K562 (cell line): Measurements from ENCODE around the gene HDAC1. TPM values are rescaled to one million over a fixed set of nuclear protein-coding genes. Genes with fewer than 3 reads are reported as not detected.

Experiments used
- AFF1 ChIP-seq, 2 experiments: fragments of 450-650 bp; IDR thresholded peaks; 2 replicates each; pipeline ENCODE4 v1.6.1; 2018; ENCODE audit warnings: mild to moderate bottlenecking in 2 of 2, low read depth in 1 of 2; ENCODE audit not compliant: partially characterized antibody in 2 of 2
- BCOR ChIP-seq: fragments of 450-650 bp; IDR thresholded peaks from 2 replicates; pipeline ENCODE4 v1.6.1; 2016
- CREBBP ChIP-seq: IDR thresholded peaks from one replicate; pipeline ENCODE4 v1.6.1; 2012; ENCODE audit warnings: low read depth, mild to moderate bottlenecking, control low read depth, inconsistent platforms, low read length
- GATAD2A ChIP-seq: fragments of 450-650 bp; IDR thresholded peaks from 2 replicates; pipeline ENCODE4 v1.6.1; 2017
- HDAC8 ChIP-seq: fragments of 450-650 bp; IDR thresholded peaks from 2 replicates; pipeline ENCODE4 v1.6.1; 2016; ENCODE audit warnings: mild to moderate bottlenecking, missing genetic modification characterization, moderate library complexity, missing compliant biosample characterization
- HLTF ChIP-seq: fragments of 450-650 bp; IDR thresholded peaks from 2 replicates; pipeline ENCODE4 v1.6.1; 2016
- MTA3 ChIP-seq: fragments of 450-650 bp; formaldehyde crosslinking; IDR thresholded peaks from 2 replicates; pipeline ENCODE4 v1.6.1; 2017; ENCODE audit warnings: mild to moderate bottlenecking, borderline replicate concordance
- NFXL1 ChIP-seq: fragments of 450-650 bp; formaldehyde crosslinking; IDR thresholded peaks from 2 replicates; pipeline ENCODE4 v1.4.0; 2021; ENCODE audit warnings: mild to moderate bottlenecking
- NONO ChIP-seq, 2 experiments: fragments of 200-400 bp in 1 of 2; fragments of 450-650 bp in 1 of 2; formaldehyde crosslinking in 1 of 2; IDR thresholded peaks; 2 replicates each; pipeline ENCODE4 v1.6.1; 2017; ENCODE audit warnings: low read depth in 2 of 2, mild to moderate bottlenecking in 2 of 2, moderate library complexity in 2 of 2, low read length in 1 of 2
- POLR2A ChIP-seq: fragments of 450-650 bp; conservative IDR thresholded peaks from 2 replicates; pipeline ENCODE4 v1.6.1; 2016
- POLR2H ChIP-seq: IDR thresholded peaks from 2 replicates; pipeline ENCODE4 v1.6.1; 2016; ENCODE audit warnings: missing genetic modification characterization, low read depth, mild to moderate bottlenecking, control low read depth, missing compliant biosample characterization, moderate library complexity
- RFX7 ChIP-seq: fragments of 250-450 bp; sonication (Bioruptor Pico); IDR thresholded peaks from 2 replicates; pipeline ENCODE4 v1.5.1; 2021; ENCODE audit warnings: mild to moderate bottlenecking
- SMARCA4 ChIP-seq: fragments of 450-650 bp; IDR thresholded peaks from 2 replicates; pipeline ENCODE4 v1.6.1; 2016
- SPI1 ChIP-seq: IDR thresholded peaks from 2 replicates; pipeline ENCODE4 v1.6.1; 2011; ENCODE audit warnings: low read depth, low read length, control low read depth, borderline replicate concordance
- SRSF1 ChIP-seq: fragments of 200-400 bp; formaldehyde crosslinking; IDR thresholded peaks from 2 replicates; pipeline ENCODE4 v1.6.1; 2017; ENCODE audit warnings: mild to moderate bottlenecking, low read depth, low read length, moderate library complexity
- SRSF3 ChIP-seq: fragments of 200-400 bp; formaldehyde crosslinking; IDR thresholded peaks from 2 replicates; pipeline ENCODE4 v1.6.1; 2016; ENCODE audit warnings: mild to moderate bottlenecking, low read length, moderate library complexity; ENCODE audit not compliant: insufficient read depth
- SRSF7 ChIP-seq: fragments of 200-400 bp; formaldehyde crosslinking; optimal IDR thresholded peaks from 2 replicates; pipeline ENCODE3; 2017; ENCODE audit warnings: mild to moderate bottlenecking, low read depth, low read length
- SRSF9 ChIP-seq: fragments of 200-400 bp; formaldehyde crosslinking; IDR thresholded peaks from 2 replicates; pipeline ENCODE4 v1.6.1; 2017; ENCODE audit warnings: low read depth, low read length, borderline replicate concordance
- TCF7L2 ChIP-seq: fragments of 150-350 bp; IDR thresholded peaks from 2 replicates; pipeline ENCODE4 v1.6.1; 2016; ENCODE audit warnings: low read depth, mild to moderate bottlenecking, low read length, moderate library complexity
- ZBTB43 ChIP-seq: sonication (generic); formaldehyde crosslinking; IDR thresholded peaks from 2 replicates; pipeline ENCODE4 v1.8.0; 2023; ENCODE audit warnings: mild to moderate bottlenecking, missing genetic modification reagents
- ZNF274 ChIP-seq: IDR thresholded peaks from 2 replicates; pipeline ENCODE4 v1.6.1; 2011; ENCODE audit warnings: low read depth, mild to moderate bottlenecking, low read length, moderate library complexity, borderline replicate concordance
- ZZZ3 ChIP-seq: fragments of 450-650 bp; IDR thresholded peaks from 2 replicates; pipeline ENCODE4 v1.6.1; 2016; ENCODE audit warnings: antibody characterized with exemption, mild to moderate bottlenecking, moderate library complexity
- polyA plus RNA-seq, 8 experiments: library from polyadenylated mRNA; depleted of rRNA in 4 of 8; stranded (reverse) in 5 of 8; unstranded in 3 of 8; fragments of >200 nt; fragmentation: Nextera tagmentation in 2 of 8; fragmentation: Illumina TruSeq in 1 of 8; extraction: Ambion mirVana in 2 of 8; extraction: Trizol in 1 of 8; gene quantifications; 2 replicates each; pipeline versions ENCODE4 v1.2.1 to v1.2.3, GENCODE V29; 2011 to 2014; ENCODE audit warnings: inconsistent platforms in 1 of 8, missing spikeins in 1 of 8
- total RNA-seq, 7 experiments: library from RNA; depleted of rRNA in 6 of 7; stranded (reverse); fragments of >200 nt in 6 of 7; fragmentation: Illumina TruSeq in 2 of 7; extraction: Trizol in 2 of 7; gene quantifications; 2 replicates each; pipeline versions ENCODE4 v1.2.1 to v1.2.3, GENCODE V29; 2011 to 2021; ENCODE audit warnings: low replicate concordance in 1 of 7
- TF ChIP-seq, protein P1 (sequence below): sonication (generic); formaldehyde crosslinking; IDR thresholded peaks from 2 replicates; pipeline ENCODE4 v1.8.0; 2022; ENCODE audit warnings: missing genetic modification reagents, mild to moderate bottlenecking, moderate library complexity, borderline replicate concordance
- TF ChIP-seq, protein P2 (sequence below): fragments of 250-450 bp; sonication (Bioruptor Pico); IDR thresholded peaks from 2 replicates; pipeline ENCODE4 v1.9.0; 2021; ENCODE audit warnings: mild to moderate bottlenecking

Gene HDAC1
- total and polyA plus RNA-seq, 9 of the 15 experiments (the other 6 are each of a cell fraction or from before 2014, with no cell fraction given), result 169 to 384 (median 193) TPM

DNA sequence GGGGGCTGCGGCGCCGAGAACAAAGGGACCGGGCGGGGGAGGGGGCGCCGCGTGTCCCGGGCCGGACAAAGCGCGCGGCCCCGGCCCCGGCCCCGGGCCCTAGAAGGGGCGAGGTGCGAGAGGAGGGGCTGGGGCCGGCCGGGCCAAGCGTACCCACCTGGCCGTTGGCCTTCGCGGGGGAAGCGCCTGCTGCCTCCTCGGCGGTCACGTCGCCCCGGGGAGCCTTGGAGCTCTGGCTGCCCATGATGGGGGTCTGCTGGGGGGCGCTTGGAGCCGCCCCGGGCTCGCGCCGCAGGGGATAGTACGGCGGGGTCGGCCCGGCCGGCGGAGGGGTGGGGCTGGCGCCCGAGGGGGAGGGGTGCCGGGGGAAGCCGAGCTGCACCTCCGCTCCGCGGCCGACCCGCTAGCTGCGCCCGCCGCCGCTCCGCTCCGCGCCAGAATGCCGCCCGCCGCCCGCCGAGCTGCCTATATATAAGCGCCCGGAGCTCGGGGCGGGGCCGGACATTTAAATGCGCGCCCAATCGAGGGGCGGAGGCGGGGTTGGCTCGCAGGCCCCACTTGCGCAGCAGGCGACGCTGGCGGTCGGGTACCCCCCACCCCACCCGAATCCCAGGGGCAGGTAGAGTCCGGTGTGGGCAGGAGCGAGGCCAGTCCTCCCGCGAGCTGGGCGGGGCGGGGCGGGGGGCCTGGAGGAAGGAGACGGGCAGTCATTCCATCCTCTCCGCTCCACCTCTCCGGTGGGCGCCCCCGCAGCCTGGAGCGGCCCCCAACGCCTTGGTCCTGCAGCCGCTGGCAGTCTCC is 44.1 kb downstream of the HDAC1 start, which contains the start of gene MARCKSL1 (continued):
- no peak for TF ChIP-seq AFF1 (IDR thresholded peaks at IDR 0.05; ENCODE audit: low read depth in 1 of 2, partially characterized antibody in 2 of 2)
- no peak for TF ChIP-seq SRSF3
- TF ChIP-seq HDAC8 (tag), result no peak
- TF ChIP-seq, protein P1, sequence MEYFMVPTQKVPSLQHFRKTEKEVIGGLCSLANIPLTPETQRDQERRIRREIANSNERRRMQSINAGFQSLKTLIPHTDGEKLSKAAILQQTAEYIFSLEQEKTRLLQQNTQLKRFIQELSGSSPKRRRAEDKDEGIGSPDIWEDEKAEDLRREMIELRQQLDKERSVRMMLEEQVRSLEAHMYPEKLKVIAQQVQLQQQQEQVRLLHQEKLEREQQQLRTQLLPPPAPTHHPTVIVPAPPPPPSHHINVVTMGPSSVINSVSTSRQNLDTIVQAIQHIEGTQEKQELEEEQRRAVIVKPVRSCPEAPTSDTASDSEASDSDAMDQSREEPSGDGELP (CRISPR knock-in tag), result peak; percentile 66
- TF ChIP-seq SRSF1, result peak; percentile 82; the same call in 1 of the 2 replicates
- TF ChIP-seq SMARCA4, result no peak
- peak; percentile 29 to 100; a peak in 3 of 4 replicates for TF ChIP-seq NONO (IDR thresholded peaks at IDR 0.05; ENCODE audit: low read depth in 2 of 2, low read length in 1 of 2)
- TF ChIP-seq ZNF274, result no peak
- no peak for TF ChIP-seq CREBBP
- no peak for TF ChIP-seq BCOR
- TF ChIP-seq MTA3, result peak; percentile 98
- TF ChIP-seq GATAD2A, result no peak
- no peak for TF ChIP-seq HLTF
- peak; percentile 91 for TF ChIP-seq POLR2A
- no peak for TF ChIP-seq SPI1
- no peak for TF ChIP-seq RFX7
- TF ChIP-seq POLR2H (tag), result peak; percentile 95
- peak; percentile 66 for TF ChIP-seq SRSF7
- TF ChIP-seq TCF7L2, result no peak
- no peak for TF ChIP-seq SRSF9
- TF ChIP-seq ZZZ3, result no peak
- no peak for TF ChIP-seq NFXL1 (CRISPR knock-in tag)
- no peak for TF ChIP-seq ZBTB43 (CRISPR knock-in tag)
- TF ChIP-seq, protein P2, sequence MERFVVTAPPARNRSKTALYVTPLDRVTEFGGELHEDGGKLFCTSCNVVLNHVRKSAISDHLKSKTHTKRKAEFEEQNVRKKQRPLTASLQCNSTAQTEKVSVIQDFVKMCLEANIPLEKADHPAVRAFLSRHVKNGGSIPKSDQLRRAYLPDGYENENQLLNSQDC, result peak; percentile 62; the same call in 1 of the 2 replicates
